ENCODE measurements around the gene KIF20B. TPM values are rescaled to one million over a fixed set of nuclear protein-coding genes. Genes with fewer than 3 reads are reported as not detected.

KIF20B gene
- total RNA-seq, 1 experiment from 2014 or later: 59.1 TPM

- H2AK5ac ChIP-seq (ENCODE audit: insufficient read length, low read length): no peak overlapping the region
Measured at GRCh38 chr10:89793649-89794254, 92.4 kb downstream of the KIF20B start.

More at GRCh38 chr10:89793649-89794254, 92.4 kb downstream of the KIF20B start:
- Histone ChIP-seq H3K4me1 (ENCODE audit: insufficient read depth, low read length) (peaks cover 4% of the 10 kb centered on the region; the same call in 1 of the 2 replicates), H2BK15ac (ENCODE audit: low read depth, low read length) (no peak overlapping the region), H3K18ac (ENCODE audit: insufficient read length, low read depth, low read length) (no peak overlapping the region), H3K79me2 (ENCODE audit: insufficient read depth, low read length) (no peaks in the 10 kb centered on the region), H3K56ac (ENCODE audit: insufficient read length, low read depth, low read length) (no peak overlapping the region), H3K9me3 (ENCODE audit: control insufficient read depth, low read depth, low read length) (no peaks in the 10 kb centered on the region), H2BK12ac (ENCODE audit: insufficient read length, low read depth, low read length) (no peak overlapping the region), H3K27ac (ENCODE audit: insufficient read length, low read depth, low read length) (no peak overlapping the region), H2BK120ac (ENCODE audit: low read depth, low read length, poor library complexity, severe bottlenecking) (no peak overlapping the region), H3K23ac (ENCODE audit: insufficient read length, low read depth, low read length) (no peak overlapping the region), H4K91ac (ENCODE audit: insufficient read length, low read depth, low read length) (no peak overlapping the region), H3K4ac (ENCODE audit: low read depth, low read length) (no peak overlapping the region), H3T11ph (ENCODE audit: low read length) (no peak overlapping the region), H2BK5ac (ENCODE audit: insufficient read length, low read length) (no peak overlapping the region), H2BK20ac (ENCODE audit: low read depth, low read length, poor library complexity, severe bottlenecking) (no peak overlapping the region), H4K8ac (replicated peaks; ENCODE audit: insufficient read length, low read depth, low read length) (no peak overlapping the region), H2AFZ (ENCODE audit: low read length) (no peak overlapping the region), H3K27me3 (ENCODE audit: insufficient read depth, low read length) (no peaks in the 10 kb centered on the region), H4K5ac (ENCODE audit: insufficient read length, low read depth, low read length) (no peak overlapping the region), H3K9ac (ENCODE audit: extremely low read depth, insufficient read length, low read length) (no peak overlapping the region), H3K4me2 (ENCODE audit: insufficient read depth, insufficient read length, low read length) (no peak overlapping the region), H3K14ac (ENCODE audit: insufficient read depth, low read length) (no peak overlapping the region), H4K20me1 (ENCODE audit: control insufficient read depth, insufficient read depth, insufficient read length) (no peaks in the 10 kb centered on the region), H3K23me2 (ENCODE audit: insufficient read length, low read depth, low read length, poor library complexity, severe bottlenecking) (no peaks in the 10 kb centered on the region), H3K79me1 (ENCODE audit: insufficient read depth, low read depth, low read length, poor library complexity, severe bottlenecking) (no peaks in the 10 kb centered on the region)
- Mint-ChIP-seq H3K36me3 (ENCODE audit: insufficient read depth in 1 of 3, low read depth in 3 of 3) (no peaks in the 10 kb centered on the region; a peak in 1 of 7 replicates), H3K27me3 (ENCODE audit: low read depth) (no peaks in the 10 kb centered on the region), H3K9me3 (no peaks in the 10 kb centered on the region), H3K4me3 (no peak overlapping the region), H3K27ac (no peak overlapping the region), H3K4me1 (peaks cover 17 to 20% of the 10 kb centered on the region in 2 experiments)
- no CpG with 5 or more reads among the region's 3 CpGs for WGBS (ENCODE audit: extremely low coverage, insufficient read length, low lambda C conversion rate)
- peak; percentile 42 for DNase-seq
- peak; percentile 91 for TF ChIP-seq CTCF (conservative IDR thresholded peaks at IDR 0.05)
